GM23338 (cell line): ENCODE results near the gene DNAJC8.

Experiments used
- CTCF ChIP-seq, 2 experiments: fragments of 200-600 bp in 1 of 2; sonication (generic) in 1 of 2; conservative IDR thresholded peaks; 2 replicates each; pipeline versions ENCODE4 v1.5.1 to v1.6.1; 2016 to 2017; ENCODE audit warnings: antibody characterized with exemption in 2 of 2, low read depth in 2 of 2, mild to moderate bottlenecking in 2 of 2, moderate library complexity in 1 of 2
- EZH2phosphoT487 ChIP-seq: fragments of 200-600 bp; sonication (generic); IDR thresholded peaks from one replicate; pipeline ENCODE4 v1.8.1; 2018; ENCODE audit warnings: antibody characterized with exemption; ENCODE audit not compliant: unreplicated experiment
- REST ChIP-seq: IDR thresholded peaks from one replicate; pipeline ENCODE4 v1.6.1; 2018; ENCODE audit warnings: antibody characterized with exemption; ENCODE audit not compliant: unreplicated experiment

- TF ChIP-seq CTCF (conservative IDR thresholded peaks at IDR 0.05; ENCODE audit: low read depth in 2 of 2) = no peak
- no peak for TF ChIP-seq REST
- no peak for TF ChIP-seq EZH2phosphoT487
Observed at GRCh38 chr1:28269529-28269928, 36.7 kb upstream of the DNAJC8 start.
